ENCODE results near the gene FBL.
"Not testable (repeated sequence)": the region's sequence is repeated elsewhere in the genome, so short reads cannot be mapped to it uniquely, and the experiment has no call there.

FBL gene

GRCh38 chr19:39875401-39875864 is 29.3 kb upstream of the FBL start:
- not testable (repeated sequence) for H3K9me3 ChIP-seq (ENCODE audit: control insufficient read depth in 2 of 2, low read length in 2 of 2); H3K27ac ChIP-seq (ENCODE audit: low read length); H3K4me3 ChIP-seq (ENCODE audit: low read length in 2 of 2); H3K9ac ChIP-seq (ENCODE audit: low read length in 2 of 2); H3K4me1 ChIP-seq (ENCODE audit: control insufficient read depth, insufficient read depth, low read length); H3K36me3 ChIP-seq (ENCODE audit: control insufficient read depth in 2 of 2, insufficient read depth in 2 of 2, low read length in 2 of 2); H3K27me3 ChIP-seq (ENCODE audit: control insufficient read depth in 1 of 2, insufficient read depth in 2 of 2, low read length in 2 of 2)

GRCh38 chr19:39874404-39874803 is 28.2 kb upstream of the FBL start:
- Histone ChIP-seq H3K9me3 (ENCODE audit: control insufficient read depth in 2 of 2, low read length in 2 of 2) (no peaks in the 10 kb centered on the region), H3K4me1 (ENCODE audit: control insufficient read depth, insufficient read depth, low read length) (no peaks in the 10 kb centered on the region)

DNA sequence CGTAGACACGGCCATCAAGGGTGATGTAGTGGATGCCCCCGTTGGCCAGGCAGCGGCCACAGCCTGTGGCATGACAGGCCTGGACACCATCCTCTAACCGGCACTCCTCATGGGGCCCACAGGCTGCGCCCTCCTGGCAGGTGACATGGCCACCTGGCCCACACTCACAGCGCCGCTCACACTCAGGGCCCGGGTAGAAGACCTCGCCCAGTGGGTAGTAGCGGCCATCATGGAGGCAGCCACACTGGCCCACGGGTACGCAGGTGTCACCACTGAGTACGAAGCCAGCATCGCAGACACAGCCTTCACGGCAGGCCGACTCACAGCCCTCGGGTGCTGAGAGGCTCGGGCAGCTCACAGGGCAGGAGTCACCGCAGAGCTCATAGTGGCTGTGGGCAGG is 27.2 kb upstream of the FBL start:
- Histone ChIP-seq H3K4me1 (ENCODE audit: control insufficient read depth, insufficient read depth, low read length) (no peaks in the 10 kb centered on the region), H3K27ac (ENCODE audit: low read length) (no peak overlapping the region), H3K9me3 (ENCODE audit: control insufficient read depth in 2 of 2, low read length in 2 of 2) (no peaks in the 10 kb centered on the region), H3K9ac (ENCODE audit: low read length in 2 of 2) (no peak overlapping the region), H3K27me3 (ENCODE audit: control insufficient read depth in 1 of 2, insufficient read depth in 2 of 2, low read length in 2 of 2) (peaks cover 0 to 2% of the 10 kb centered on the region in 2 donors), H3K4me3 (ENCODE audit: low read length in 2 of 2) (no peak overlapping the region), H3K36me3 (ENCODE audit: control insufficient read depth in 2 of 2, insufficient read depth in 2 of 2, low read length in 2 of 2) (no peaks in the 10 kb centered on the region)

More at GRCh38 chr19:39874404-39874803, 28.2 kb upstream of the FBL start:
- H3K36me3 ChIP-seq (ENCODE audit: control insufficient read depth in 2 of 2, insufficient read depth in 2 of 2, low read length in 2 of 2) = no peaks in the 10 kb centered on the region
- peaks cover 0 to 2% of the 10 kb centered on the region in 2 donors for H3K27me3 ChIP-seq (ENCODE audit: control insufficient read depth in 1 of 2, insufficient read depth in 2 of 2, low read length in 2 of 2)
- H3K27ac ChIP-seq (ENCODE audit: low read length) = no peak overlapping the region
- H3K4me3 ChIP-seq (ENCODE audit: low read length in 2 of 2) = no peak overlapping the region
- H3K9ac ChIP-seq (ENCODE audit: low read length in 2 of 2) = no peak overlapping the region

- no peaks in the 10 kb centered on the region for H3K4me1 ChIP-seq (ENCODE audit: control insufficient read depth, insufficient read depth, low read length)
Observed at GRCh38 chr19:39871886-39872866, 26.0 kb upstream of the FBL start.

DNA sequence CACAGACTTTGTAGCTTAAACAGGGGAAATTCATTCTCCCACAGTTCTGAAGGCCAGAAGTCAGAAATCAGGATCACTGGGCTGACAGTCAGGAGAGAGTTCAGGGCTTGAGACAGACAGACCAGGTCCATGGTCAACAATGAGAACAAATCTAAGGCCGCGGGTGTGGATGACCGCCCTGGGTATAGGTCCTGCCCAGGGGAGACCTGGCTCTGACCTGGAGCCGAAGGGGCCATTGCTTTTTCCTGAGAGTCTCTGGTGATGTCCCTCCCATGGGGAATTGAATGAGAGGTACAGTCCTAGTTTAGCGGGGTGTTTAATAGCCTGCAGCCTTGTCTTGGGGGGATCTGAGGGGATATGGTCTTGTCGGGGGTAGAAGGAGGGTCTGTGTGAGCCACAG is 25.2 kb upstream of the FBL start:
- H3K4me1 ChIP-seq (ENCODE audit: control insufficient read depth, insufficient read depth, low read length) = no peaks in the 10 kb centered on the region
- H3K36me3 ChIP-seq (ENCODE audit: control insufficient read depth in 2 of 2, insufficient read depth in 2 of 2, low read length in 2 of 2) = no peaks in the 10 kb centered on the region
- H3K9me3 ChIP-seq (ENCODE audit: control insufficient read depth in 2 of 2, low read length in 2 of 2) = no peaks in the 10 kb centered on the region
- H3K27ac ChIP-seq (ENCODE audit: low read length) = no peak overlapping the region
- H3K9ac ChIP-seq (ENCODE audit: low read length in 2 of 2) = no peak overlapping the region
- no peak overlapping the region for H3K4me3 ChIP-seq (ENCODE audit: low read length in 2 of 2)
- peaks cover 0 to 2% of the 10 kb centered on the region in 2 donors for H3K27me3 ChIP-seq (ENCODE audit: control insufficient read depth in 1 of 2, insufficient read depth in 2 of 2, low read length in 2 of 2)

More at GRCh38 chr19:39871886-39872866, 26.0 kb upstream of the FBL start:
- Histone ChIP-seq H3K4me3 (ENCODE audit: low read length in 2 of 2) (no peak overlapping the region), H3K27me3 (ENCODE audit: control insufficient read depth in 1 of 2, insufficient read depth in 2 of 2, low read length in 2 of 2) (peaks cover 0 to 2% of the 10 kb centered on the region in 2 donors), H3K9ac (ENCODE audit: low read length in 2 of 2) (no peak overlapping the region), H3K27ac (ENCODE audit: low read length) (no peak overlapping the region), H3K36me3 (ENCODE audit: control insufficient read depth in 2 of 2, insufficient read depth in 2 of 2, low read length in 2 of 2) (no peaks in the 10 kb centered on the region), H3K9me3 (ENCODE audit: control insufficient read depth in 2 of 2, low read length in 2 of 2) (no peaks in the 10 kb centered on the region)

- Histone ChIP-seq H3K9ac (ENCODE audit: low read length in 2 of 2) (no peak overlapping the region), H3K36me3 (ENCODE audit: control insufficient read depth in 2 of 2, insufficient read depth in 2 of 2, low read length in 2 of 2) (no peaks in the 10 kb centered on the region), H3K4me3 (ENCODE audit: low read length in 2 of 2) (no peak overlapping the region)
Observed at GRCh38 chr19:39870171-39870971, 24.2 kb upstream of the FBL start.

DNA sequence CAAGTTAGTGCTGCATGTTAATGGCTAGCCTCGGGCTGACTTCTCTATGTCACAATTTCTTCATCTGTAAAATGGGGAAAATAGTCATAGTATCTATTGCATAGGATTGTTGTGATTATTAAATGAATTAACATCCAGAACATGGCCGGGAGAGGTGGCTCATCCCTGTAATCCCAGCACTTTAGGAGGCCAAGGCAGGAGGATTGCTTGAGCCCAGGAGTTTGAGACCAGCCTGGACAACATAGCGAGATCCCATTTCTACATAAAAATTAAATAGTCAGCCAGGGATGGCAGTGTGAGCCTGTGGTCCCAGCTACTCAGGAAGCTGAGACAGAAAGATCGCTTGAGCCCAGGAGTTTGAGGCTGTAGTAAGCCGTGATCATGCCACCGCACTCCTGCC is 21.8 kb upstream of the FBL start:
- Histone ChIP-seq H3K9me3 (ENCODE audit: control insufficient read depth in 2 of 2, low read length in 2 of 2) (no peaks in the 10 kb centered on the region), H3K27ac (ENCODE audit: low read length) (no peak overlapping the region), H3K27me3 (ENCODE audit: control insufficient read depth in 1 of 2, insufficient read depth in 2 of 2, low read length in 2 of 2) (peaks cover 0 to 4% of the 10 kb centered on the region in 2 donors), H3K9ac (ENCODE audit: low read length in 2 of 2) (no peak overlapping the region), H3K36me3 (ENCODE audit: control insufficient read depth in 2 of 2, insufficient read depth in 2 of 2, low read length in 2 of 2) (no peaks in the 10 kb centered on the region), H3K4me3 (ENCODE audit: low read length in 2 of 2) (no peak overlapping the region), H3K4me1 (ENCODE audit: control insufficient read depth, insufficient read depth, low read length) (no peaks in the 10 kb centered on the region)

More at GRCh38 chr19:39870171-39870971, 24.2 kb upstream of the FBL start:
- Histone ChIP-seq H3K4me1 (ENCODE audit: control insufficient read depth, insufficient read depth, low read length) (no peaks in the 10 kb centered on the region), H3K9me3 (ENCODE audit: control insufficient read depth in 2 of 2, low read length in 2 of 2) (no peaks in the 10 kb centered on the region), H3K27ac (ENCODE audit: low read length) (no peak overlapping the region), H3K27me3 (ENCODE audit: control insufficient read depth in 1 of 2, insufficient read depth in 2 of 2, low read length in 2 of 2) (peaks cover 0 to 2% of the 10 kb centered on the region in 2 donors)

DNA sequence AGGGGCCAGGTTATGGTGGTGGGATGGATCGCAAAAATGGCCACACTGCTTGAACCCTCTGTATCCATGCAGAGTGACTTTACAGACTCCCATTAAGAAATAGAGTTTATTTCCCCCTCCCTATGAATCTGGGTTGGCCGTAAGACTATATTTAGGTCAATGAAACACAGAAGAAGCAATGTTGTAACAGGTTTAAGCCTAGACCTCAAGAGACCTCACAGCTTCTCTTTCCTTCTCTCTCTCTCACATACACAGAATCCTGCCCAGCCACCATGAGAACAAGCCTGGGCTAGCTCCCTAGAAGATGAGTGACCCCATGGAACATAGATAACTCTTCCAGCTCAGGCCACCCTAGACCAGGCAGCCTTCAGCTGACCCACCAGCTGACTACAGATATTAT is 21.0 kb upstream of the FBL start:
- H3K9ac ChIP-seq (ENCODE audit: low read length in 2 of 2) = no peak overlapping the region
- no peaks in the 10 kb centered on the region for H3K36me3 ChIP-seq (ENCODE audit: control insufficient read depth in 2 of 2, insufficient read depth in 2 of 2, low read length in 2 of 2)
- no peak overlapping the region for H3K4me3 ChIP-seq (ENCODE audit: low read length in 2 of 2)
- no peaks in the 10 kb centered on the region for H3K4me1 ChIP-seq (ENCODE audit: control insufficient read depth, insufficient read depth, low read length)
- peaks cover 0 to 4% of the 10 kb centered on the region in 2 donors for H3K27me3 ChIP-seq (ENCODE audit: control insufficient read depth in 1 of 2, insufficient read depth in 2 of 2, low read length in 2 of 2)
- no peaks in the 10 kb centered on the region for H3K9me3 ChIP-seq (ENCODE audit: control insufficient read depth in 2 of 2, low read length in 2 of 2)
- H3K27ac ChIP-seq (ENCODE audit: low read length) = no peak overlapping the region

DNA sequence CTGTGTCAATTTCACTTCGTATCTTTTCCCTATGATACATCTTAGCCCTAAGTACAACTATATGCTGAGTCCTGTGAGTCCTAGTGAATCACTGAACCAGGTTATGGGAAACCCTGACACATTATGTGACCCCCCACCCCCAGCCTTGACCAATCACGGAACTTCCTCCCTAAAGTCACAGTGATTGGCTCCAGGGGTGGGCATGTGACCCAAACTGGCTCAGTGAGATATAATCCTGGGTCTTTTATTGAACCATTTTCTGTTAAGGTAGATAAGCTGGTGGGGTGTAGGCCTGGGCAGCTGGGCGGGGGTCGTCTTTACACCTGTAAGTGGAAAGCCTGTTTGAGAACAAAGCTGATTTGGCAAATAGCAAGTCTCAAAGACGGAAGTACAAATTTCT is 19.8 kb upstream of the FBL start:
- H3K27me3 ChIP-seq (ENCODE audit: control insufficient read depth in 1 of 2, insufficient read depth in 2 of 2, low read length in 2 of 2) = peaks cover 0 to 4% of the 10 kb centered on the region in 2 donors
- H3K9ac ChIP-seq (ENCODE audit: low read length in 2 of 2) = no peak overlapping the region
- no peak overlapping the region for H3K4me3 ChIP-seq (ENCODE audit: low read length in 2 of 2)
- no peaks in the 10 kb centered on the region for H3K4me1 ChIP-seq (ENCODE audit: control insufficient read depth, insufficient read depth, low read length)
- H3K36me3 ChIP-seq (ENCODE audit: control insufficient read depth in 2 of 2, insufficient read depth in 2 of 2, low read length in 2 of 2) = no peaks in the 10 kb centered on the region
- no peak overlapping the region for H3K27ac ChIP-seq (ENCODE audit: low read length)
- H3K9me3 ChIP-seq (ENCODE audit: control insufficient read depth in 2 of 2, low read length in 2 of 2) = no peaks in the 10 kb centered on the region

DNA sequence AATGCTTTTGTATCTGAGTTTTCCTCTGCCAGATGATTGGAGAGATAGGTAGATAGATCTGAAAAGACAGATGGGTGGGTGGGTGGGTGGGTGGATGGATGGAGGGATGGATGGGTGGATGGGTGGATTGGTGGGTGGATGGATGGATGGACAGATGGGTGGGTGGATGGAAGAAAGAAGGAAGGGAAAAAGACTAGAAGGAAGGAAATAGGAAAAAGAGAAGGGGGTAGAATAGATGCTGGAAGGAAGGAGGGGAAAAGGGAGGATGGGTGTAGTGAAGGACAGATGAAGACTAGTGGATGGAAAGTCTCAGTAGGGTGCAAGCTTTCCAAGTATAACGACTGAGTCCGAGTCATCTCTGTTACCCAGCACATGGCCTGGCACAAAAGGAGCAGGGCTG is 19.0 kb upstream of the FBL start:
- H3K9me3 ChIP-seq (ENCODE audit: control insufficient read depth in 2 of 2, low read length in 2 of 2) = no peaks in the 10 kb centered on the region
- no peaks in the 10 kb centered on the region for H3K4me1 ChIP-seq (ENCODE audit: control insufficient read depth, insufficient read depth, low read length)
- peaks cover 0 to 2% of the 10 kb centered on the region in 2 donors for H3K27me3 ChIP-seq (ENCODE audit: control insufficient read depth in 1 of 2, insufficient read depth in 2 of 2, low read length in 2 of 2)
- H3K9ac ChIP-seq (ENCODE audit: low read length in 2 of 2) = no peak overlapping the region
- H3K27ac ChIP-seq (ENCODE audit: low read length) = no peak overlapping the region
- no peak overlapping the region for H3K4me3 ChIP-seq (ENCODE audit: low read length in 2 of 2)
- no peaks in the 10 kb centered on the region for H3K36me3 ChIP-seq (ENCODE audit: control insufficient read depth in 2 of 2, insufficient read depth in 2 of 2, low read length in 2 of 2)

All from stomach smooth muscle (tissue), 2 donors.